MM.1S (cell line): ENCODE results near the gene BNIP5.

Experiments used
- DNase-seq: peaks from one replicate; pipeline ENCODE4 v3.0.0-alpha.2; 2015
- H2AFZ ChIP-seq: fragments of 300-600 bp; sonication (generic); 2 replicates; pipeline ENCODE4 v1.6.0; 2016; ENCODE audit warnings: antibody characterized with exemption, low read length
- H3F3A ChIP-seq: fragments of 300-600 bp; sonication (generic); 2 replicates; pipeline ENCODE4 v1.6.1; 2016; ENCODE audit warnings: mild to moderate bottlenecking, antibody characterized with exemption, low read length, moderate library complexity, mixed read lengths; ENCODE audit not compliant: insufficient read depth
- H3K27ac ChIP-seq: fragments of 300-600 bp; sonication (generic); 2 replicates; pipeline ENCODE4 v1.5.1; 2016; ENCODE audit warnings: mild to moderate bottlenecking, low read length
- H3K27me3 ChIP-seq: fragments of 300-600 bp; sonication (generic); replicated peaks from 2 replicates; pipeline ENCODE4 v1.6.0; 2016; ENCODE audit warnings: low read length; ENCODE audit not compliant: insufficient read depth
- H3K36me3 ChIP-seq: fragments of 300-600 bp; sonication (generic); replicated peaks from 2 replicates; pipeline ENCODE4 v1.6.1; 2016; ENCODE audit warnings: mild to moderate bottlenecking, low read length, mixed read lengths; ENCODE audit not compliant: insufficient read depth
- H3K4me1 ChIP-seq: fragments of 300-600 bp; sonication (generic); 2 replicates; pipeline ENCODE4 v1.6.1; 2016; ENCODE audit warnings: low read length, mixed read lengths
- H3K4me2 ChIP-seq: fragments of 300-600 bp; sonication (generic); 2 replicates; pipeline ENCODE4 v1.6.0; 2016; ENCODE audit warnings: low read depth, low read length
- H3K4me3 ChIP-seq: fragments of 300-600 bp; sonication (generic); 2 replicates; pipeline ENCODE4 v1.5.1; 2016; ENCODE audit warnings: low read length, mixed read lengths
- H3K79me2 ChIP-seq: fragments of 300-600 bp; sonication (generic); 2 replicates; pipeline ENCODE4 v1.6.1; 2016; ENCODE audit warnings: mixed run types, low read length, mixed read lengths
- H3K9ac ChIP-seq: fragments of 300-600 bp; sonication (generic); 2 replicates; pipeline ENCODE4 v1.6.1; 2016; ENCODE audit warnings: low read length, mixed read lengths
- H3K9me2 ChIP-seq: fragments of 300-600 bp; sonication (generic); replicated peaks from 2 replicates; pipeline ENCODE4 v1.6.1; 2016; ENCODE audit warnings: mild to moderate bottlenecking, low read length, mixed read lengths; ENCODE audit not compliant: insufficient read depth
- H3K9me3 ChIP-seq: fragments of 300-600 bp; sonication (generic); replicated peaks from 2 replicates; pipeline ENCODE4 v1.6.1; 2016; ENCODE audit warnings: mild to moderate bottlenecking, low read length, mixed read lengths; ENCODE audit not compliant: insufficient read depth
- H4K20me1 ChIP-seq: fragments of 300-600 bp; sonication (generic); 2 replicates; pipeline ENCODE4 v1.6.1; 2016; ENCODE audit warnings: mild to moderate bottlenecking, low read length, moderate library complexity, mixed read lengths; ENCODE audit not compliant: insufficient read depth
- EZH2 ChIP-seq: fragments of 300-600 bp; sonication (generic); optimal IDR thresholded peaks from 2 replicates; pipeline ENCODE3; 2017; ENCODE audit warnings: low read depth, mild to moderate bottlenecking, antibody characterized with exemption, low read length, mixed read lengths
- EZH2phosphoT487 ChIP-seq: fragments of 300-600 bp; sonication (generic); IDR thresholded peaks from 2 replicates; pipeline ENCODE4 v1.6.1; 2018; ENCODE audit warnings: antibody characterized with exemption, low read length
- TF ChIP-seq, protein P1 (sequence below): fragments of 300-600 bp; sonication (generic); IDR thresholded peaks from 2 replicates; pipeline ENCODE4 v1.5.1; 2016; ENCODE audit warnings: antibody characterized with exemption, low read length, mixed read lengths

BNIP5 gene

DNA sequence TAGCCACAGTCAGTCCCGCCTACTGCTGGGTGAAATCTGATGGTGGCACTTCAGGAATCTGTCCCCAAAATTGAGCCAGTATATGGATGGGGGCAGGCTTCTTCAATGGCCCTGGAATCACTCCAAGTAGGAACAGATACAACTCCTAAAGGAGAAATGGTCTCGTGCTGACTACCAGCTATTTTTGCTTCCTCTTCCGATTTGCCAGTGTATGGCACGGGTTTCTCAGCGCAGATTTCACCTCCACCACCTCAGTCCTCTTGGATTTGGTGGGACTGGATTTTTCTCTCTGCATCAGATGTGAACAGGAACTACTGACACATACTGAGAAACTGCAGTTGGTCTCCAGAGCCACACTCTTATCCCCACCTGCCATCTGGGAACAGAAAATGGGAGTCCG is 39.6 kb downstream of the BNIP5 start:
- Histone ChIP-seq H3K4me2 (no peak overlapping the region), H3K9ac (no peak overlapping the region), H3K4me3 (no peak overlapping the region), H3K9me3 (no peaks in the 10 kb centered on the region), H3F3A (no peaks in the 10 kb centered on the region), H3K27me3 (no peaks in the 10 kb centered on the region; the same call in 1 of the 2 replicates), H2AFZ (no peak overlapping the region), H3K9me2 (no peaks in the 10 kb centered on the region), H3K36me3 (no peaks in the 10 kb centered on the region), H4K20me1 (no peaks in the 10 kb centered on the region), H3K4me1 (peaks cover under 1% of the 10 kb centered on the region; the same call in 1 of the 2 replicates), H3K27ac (no peak overlapping the region), H3K79me2 (no peaks in the 10 kb centered on the region)
- TF ChIP-seq EZH2phosphoT487 = no peak
- TF ChIP-seq, protein P1, sequence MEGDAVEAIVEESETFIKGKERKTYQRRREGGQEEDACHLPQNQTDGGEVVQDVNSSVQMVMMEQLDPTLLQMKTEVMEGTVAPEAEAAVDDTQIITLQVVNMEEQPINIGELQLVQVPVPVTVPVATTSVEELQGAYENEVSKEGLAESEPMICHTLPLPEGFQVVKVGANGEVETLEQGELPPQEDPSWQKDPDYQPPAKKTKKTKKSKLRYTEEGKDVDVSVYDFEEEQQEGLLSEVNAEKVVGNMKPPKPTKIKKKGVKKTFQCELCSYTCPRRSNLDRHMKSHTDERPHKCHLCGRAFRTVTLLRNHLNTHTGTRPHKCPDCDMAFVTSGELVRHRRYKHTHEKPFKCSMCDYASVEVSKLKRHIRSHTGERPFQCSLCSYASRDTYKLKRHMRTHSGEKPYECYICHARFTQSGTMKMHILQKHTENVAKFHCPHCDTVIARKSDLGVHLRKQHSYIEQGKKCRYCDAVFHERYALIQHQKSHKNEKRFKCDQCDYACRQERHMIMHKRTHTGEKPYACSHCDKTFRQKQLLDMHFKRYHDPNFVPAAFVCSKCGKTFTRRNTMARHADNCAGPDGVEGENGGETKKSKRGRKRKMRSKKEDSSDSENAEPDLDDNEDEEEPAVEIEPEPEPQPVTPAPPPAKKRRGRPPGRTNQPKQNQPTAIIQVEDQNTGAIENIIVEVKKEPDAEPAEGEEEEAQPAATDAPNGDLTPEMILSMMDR = no peak
- TF ChIP-seq EZH2 = no peak
- no peak for DNase-seq

DNA sequence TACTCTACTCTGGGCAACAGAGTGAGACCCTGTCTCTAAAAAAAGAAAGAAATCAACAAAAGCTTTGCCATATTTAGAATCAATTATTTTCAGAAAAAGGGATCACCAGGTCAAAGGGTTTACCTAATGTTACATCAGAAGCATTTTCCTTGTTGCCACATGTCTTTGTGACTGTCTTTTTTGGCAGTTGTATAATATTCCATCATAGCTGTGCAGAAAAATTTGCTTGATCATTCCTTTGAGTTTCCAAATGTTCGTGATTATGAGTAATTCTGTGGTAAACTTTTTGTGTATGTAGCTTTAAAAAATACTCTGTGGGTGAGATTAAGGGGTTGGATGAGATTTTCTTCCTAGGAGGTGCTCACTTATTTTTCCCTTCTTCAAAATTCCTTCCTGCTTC is 40.4 kb downstream of the BNIP5 start:
- H3K36me3 ChIP-seq = no peaks in the 10 kb centered on the region
- no peaks in the 10 kb centered on the region; the same call in 1 of the 2 replicates for H3K27me3 ChIP-seq
- H3K9me2 ChIP-seq = no peaks in the 10 kb centered on the region
- H4K20me1 ChIP-seq = no peaks in the 10 kb centered on the region
- no peaks in the 10 kb centered on the region for H3K9me3 ChIP-seq
- no peak overlapping the region for H2AFZ ChIP-seq
- no peaks in the 10 kb centered on the region for H3K79me2 ChIP-seq
- H3K4me1 ChIP-seq = no peaks in the 10 kb centered on the region
- H3K9ac ChIP-seq = no peak overlapping the region
- TF ChIP-seq EZH2 (no peak), EZH2phosphoT487 (no peak)
- TF ChIP-seq, protein P1 = no peak
- H3K4me2 ChIP-seq = no peak overlapping the region
- DNase-seq = no peak
- no peaks in the 10 kb centered on the region for H3F3A ChIP-seq
- H3K4me3 ChIP-seq = no peak overlapping the region
- H3K27ac ChIP-seq = no peak overlapping the region

DNA sequence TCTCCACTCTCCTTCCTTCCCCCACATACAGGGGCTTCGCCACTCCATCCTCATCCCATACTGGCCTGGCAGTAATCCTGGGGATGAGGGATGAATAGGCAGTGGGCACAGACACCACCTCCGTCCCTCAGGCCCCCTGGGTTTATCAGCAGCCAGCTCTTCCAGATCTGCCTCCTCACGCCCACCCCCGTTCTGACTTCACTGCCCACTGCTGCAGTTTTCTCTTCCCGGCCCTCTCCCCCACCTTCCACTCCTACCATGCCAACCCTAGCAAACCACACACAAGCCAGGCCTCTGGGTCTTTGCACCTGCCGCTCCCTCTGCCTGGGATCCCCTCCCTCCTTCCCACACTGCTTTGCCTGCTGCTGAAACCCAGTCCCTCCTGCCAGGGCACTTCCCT is 44.5 kb downstream of the BNIP5 start:
- H3K36me3 ChIP-seq = no peaks in the 10 kb centered on the region
- H2AFZ ChIP-seq = no peak overlapping the region
- H3K4me1 ChIP-seq = no peaks in the 10 kb centered on the region
- TF ChIP-seq EZH2phosphoT487 (no peak), EZH2 (no peak)
- TF ChIP-seq, protein P1 = no peak
- no peak overlapping the region for H3K9ac ChIP-seq
- H3K4me2 ChIP-seq = no peak overlapping the region
- no peaks in the 10 kb centered on the region for H4K20me1 ChIP-seq
- H3K27ac ChIP-seq = no peak overlapping the region
- no peak overlapping the region for H3K4me3 ChIP-seq
- no peaks in the 10 kb centered on the region for H3K9me2 ChIP-seq
- no peak for DNase-seq
- H3K27me3 ChIP-seq = no peaks in the 10 kb centered on the region; the same call in 1 of the 2 replicates
- H3K9me3 ChIP-seq = no peaks in the 10 kb centered on the region
- no peaks in the 10 kb centered on the region for H3K79me2 ChIP-seq
- H3F3A ChIP-seq = no peaks in the 10 kb centered on the region
